Gastroesophageal sphincter (tissue), 3 donors: ENCODE data around the gene UBE2R2.
"Not testable (repeated sequence)": the region's sequence is repeated elsewhere in the genome, so short reads cannot be mapped to it uniquely, and the experiment has no call there.

Experiments used
- CTCF ChIP-seq, 4 experiments: fragments of 200-600 bp in 2 of 4; fragments of 450-650 bp in 2 of 4; sonication (generic) in 1 of 4; IDR thresholded peaks; one replicate each; pipeline ENCODE4 v1.5.1; 2017 to 2019; ENCODE audit warnings: antibody characterized with exemption in 4 of 4, mild to moderate bottlenecking in 2 of 4, moderate library complexity in 2 of 4
- EP300 ChIP-seq: sonication (generic); formaldehyde crosslinking; IDR thresholded peaks from one replicate; pipeline ENCODE4 v1.6.1; 2017; ENCODE audit warnings: antibody characterized with exemption, mild to moderate bottlenecking
- POLR2A ChIP-seq, 2 donors: fragments of 450-650 bp; IDR thresholded peaks; one replicate each; pipeline ENCODE4 v1.6.1; 2017; ENCODE audit warnings: antibody characterized with exemption in 2 of 2, mild to moderate bottlenecking in 2 of 2, moderate library complexity in 1 of 2
- POLR2AphosphoS5 ChIP-seq: sonication (generic); formaldehyde crosslinking; IDR thresholded peaks from one replicate; pipeline ENCODE4 v1.6.1; 2017; ENCODE audit warnings: antibody characterized with exemption

GRCh38 chr9:33808979-33809322 is 8.0 kb upstream of the UBE2R2 start:
- not testable (repeated sequence) for TF ChIP-seq CTCF (IDR thresholded peaks at IDR 0.05); EP300; POLR2AphosphoS5; POLR2A (IDR thresholded peaks at IDR 0.05)
